ENCODE measurements around the gene PLD1.
A peak's percentile ranks its signal among the peaks of the same experiment; 100 is the strongest.

PLD1 gene

DNA sequence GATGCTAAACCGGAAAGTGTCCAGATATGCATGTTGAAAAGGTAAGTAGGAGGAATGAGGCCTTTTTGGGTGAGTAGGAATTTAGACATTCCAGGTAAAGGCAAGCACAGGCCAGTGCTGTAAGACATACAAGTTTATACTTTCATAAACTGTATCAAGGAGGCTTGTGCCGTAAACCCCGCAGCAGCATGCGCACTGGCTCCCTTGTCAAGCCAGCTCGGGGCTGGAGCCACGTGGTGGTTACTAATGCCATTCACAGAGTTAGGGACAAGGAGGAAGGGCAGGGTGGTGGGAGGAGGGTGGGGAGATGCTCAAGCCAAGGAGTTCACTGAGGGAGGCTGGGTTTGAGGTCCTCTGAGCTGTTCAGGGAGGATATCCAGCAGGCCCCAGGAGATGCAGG lies 35.8 kb downstream of the PLD1 start:
- no peak for DNase-seq (ENCODE audit: low read depth, low spot score)

- DNase-seq (ENCODE audit: low read depth, low spot score), result no peak
Observed at GRCh38 chr3:171772427-171773056, 37.7 kb downstream of the PLD1 start.

DNA sequence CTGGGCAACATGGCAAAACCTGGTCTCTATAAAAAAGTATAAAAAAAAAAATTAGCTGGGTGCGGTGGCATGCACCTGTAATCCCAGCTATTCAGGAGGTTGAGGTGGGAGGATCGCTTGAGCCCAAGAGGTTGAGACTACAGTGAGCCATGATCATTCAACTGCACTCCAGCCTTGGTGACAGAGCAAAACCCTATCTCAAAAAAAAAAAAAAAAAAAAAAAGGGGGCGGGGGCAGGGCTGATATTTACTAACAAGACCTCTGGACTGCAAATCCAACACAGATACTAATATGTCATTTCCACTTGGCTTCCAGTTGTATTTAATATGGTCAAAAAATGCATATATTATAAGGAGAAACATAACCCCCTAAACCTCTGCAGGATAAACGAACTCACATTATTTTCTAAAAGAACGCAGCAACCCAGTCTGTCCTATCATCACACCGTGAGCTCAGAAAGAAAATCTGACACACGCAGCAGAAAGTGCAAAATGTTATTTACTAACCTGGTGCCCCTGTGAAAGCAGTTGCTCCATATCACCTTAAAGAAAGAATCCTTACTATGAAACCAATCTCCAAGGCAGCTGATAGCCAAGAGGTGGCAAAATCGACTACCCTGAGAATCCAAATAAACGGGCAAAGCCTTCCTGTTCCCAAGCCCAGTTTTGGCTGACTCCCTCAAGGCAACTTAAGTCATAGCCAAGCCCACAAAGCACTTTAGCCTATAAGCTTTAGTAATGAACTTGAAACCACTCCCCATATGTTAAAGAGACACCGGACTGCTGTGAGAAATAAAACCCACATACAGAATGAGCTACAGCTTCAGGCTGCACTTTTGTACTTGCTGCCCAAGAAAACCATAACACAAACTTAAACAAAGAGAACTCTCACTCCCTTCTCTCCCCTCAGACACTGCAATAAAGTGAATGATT lies 39.3 kb downstream of the PLD1 start:
- DNase-seq (ENCODE audit: low read depth, low spot score), result peak; percentile 76

DNA sequence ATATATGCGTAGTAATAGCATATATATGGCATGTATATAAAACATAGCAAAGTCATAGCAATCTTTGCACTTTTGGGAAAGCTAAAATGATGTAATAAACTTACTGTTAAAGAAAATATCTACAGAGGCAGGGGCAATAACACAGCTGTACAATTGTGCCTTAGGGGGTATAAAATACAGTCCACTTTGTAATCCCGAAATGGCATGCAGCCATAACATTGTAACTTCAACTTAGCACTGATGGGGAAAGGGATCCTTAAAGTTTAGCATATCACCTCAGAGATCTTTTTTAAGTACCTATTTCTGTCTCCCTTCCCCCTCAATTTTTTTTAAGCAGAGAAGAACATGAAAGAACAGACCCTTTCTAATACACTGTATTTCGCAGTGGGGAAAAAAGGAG lies 40.8 kb downstream of the PLD1 start:
- no peak for DNase-seq (ENCODE audit: low read depth, low spot score)

DNA sequence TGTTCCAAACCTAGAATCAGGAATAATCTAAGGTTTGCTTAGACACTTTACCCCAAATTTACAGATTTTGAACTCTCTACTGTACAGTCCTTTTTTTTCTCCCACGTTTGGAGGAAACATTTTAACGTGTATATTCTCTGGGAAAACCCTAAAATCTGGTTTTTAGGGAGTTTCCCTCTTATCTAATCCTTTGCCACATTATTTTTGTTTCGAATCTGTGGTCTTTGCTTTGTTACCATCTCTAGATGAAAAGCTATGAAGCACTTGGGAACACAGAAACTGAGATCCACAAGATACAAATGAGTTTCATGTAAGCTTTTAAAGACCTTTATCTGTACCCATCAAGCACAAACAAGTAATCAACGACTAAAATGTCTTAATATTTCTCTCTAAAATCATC lies 41.3 kb downstream of the PLD1 start:
- DNase-seq (ENCODE audit: low read depth, low spot score), result no peak

GRCh38 chr3:171768281-171768900 lies 41.9 kb downstream of the PLD1 start:
- DNase-seq (ENCODE audit: low read depth, low spot score), result no peak

DNA sequence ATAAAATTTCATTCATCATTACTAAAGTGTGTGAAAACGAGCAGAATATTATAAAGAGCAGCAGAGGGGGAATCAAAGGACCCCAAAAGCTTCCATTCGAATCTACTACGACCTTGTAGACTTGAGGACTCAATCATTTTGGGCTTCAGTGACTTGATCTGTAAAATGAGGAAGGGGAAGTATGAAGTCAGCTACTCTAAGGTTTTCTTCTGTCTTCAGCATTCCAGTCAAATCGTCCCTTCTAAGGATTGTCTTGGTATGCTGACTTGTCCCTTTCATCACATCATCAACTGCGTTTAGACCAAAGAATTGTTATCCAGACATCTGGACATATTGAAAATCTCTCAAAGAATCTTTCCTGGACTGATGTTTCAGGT lies 44.8 kb downstream of the PLD1 start:
- no peak for DNase-seq (ENCODE audit: low read depth, low spot score)

GRCh38 chr3:171763392-171763791 lies 46.9 kb downstream of the PLD1 start:
- DNase-seq (ENCODE audit: low read depth, low spot score), result no peak

DNA sequence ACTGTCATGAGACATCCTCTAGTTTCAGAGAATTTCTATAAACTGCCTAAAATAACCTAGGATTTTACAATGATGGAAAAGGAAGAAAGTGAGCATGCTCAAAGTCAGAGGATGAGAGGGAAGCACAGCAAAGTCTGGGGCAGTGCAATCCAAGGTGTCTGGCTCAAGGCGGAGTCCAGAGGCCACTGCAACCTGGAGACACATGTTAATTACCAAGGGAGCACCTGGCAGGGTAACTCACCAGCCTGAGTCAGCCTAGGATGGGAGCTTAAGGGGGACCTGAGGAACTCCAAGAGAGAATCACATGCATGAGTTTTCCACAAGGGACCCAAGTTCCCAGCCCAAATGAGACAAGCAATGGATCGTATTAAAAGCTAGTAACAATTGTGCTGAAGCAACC lies 49.8 kb downstream of the PLD1 start:
- DNase-seq (ENCODE audit: low read depth, low spot score), result no peak

DNA sequence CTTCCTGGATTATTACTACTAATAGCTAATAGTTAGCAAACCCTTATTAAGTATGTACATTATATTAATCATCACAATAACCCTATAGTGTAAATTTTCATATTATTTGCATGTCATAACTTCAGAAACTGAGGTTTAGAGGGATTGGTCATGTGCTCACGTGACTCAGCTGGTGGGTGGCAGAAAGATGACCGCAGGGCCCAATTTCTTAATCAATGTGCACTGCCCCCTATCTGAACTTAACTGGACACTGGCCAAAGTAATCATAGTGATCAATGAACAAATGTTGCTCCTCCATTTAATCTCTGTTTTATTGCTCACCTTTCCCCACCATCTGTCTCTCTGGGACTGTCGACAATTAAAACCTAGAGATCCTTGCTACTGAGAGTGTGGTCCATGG lies 52.2 kb downstream of the PLD1 start:
- DNase-seq (ENCODE audit: low read depth, low spot score), result no peak

DNA sequence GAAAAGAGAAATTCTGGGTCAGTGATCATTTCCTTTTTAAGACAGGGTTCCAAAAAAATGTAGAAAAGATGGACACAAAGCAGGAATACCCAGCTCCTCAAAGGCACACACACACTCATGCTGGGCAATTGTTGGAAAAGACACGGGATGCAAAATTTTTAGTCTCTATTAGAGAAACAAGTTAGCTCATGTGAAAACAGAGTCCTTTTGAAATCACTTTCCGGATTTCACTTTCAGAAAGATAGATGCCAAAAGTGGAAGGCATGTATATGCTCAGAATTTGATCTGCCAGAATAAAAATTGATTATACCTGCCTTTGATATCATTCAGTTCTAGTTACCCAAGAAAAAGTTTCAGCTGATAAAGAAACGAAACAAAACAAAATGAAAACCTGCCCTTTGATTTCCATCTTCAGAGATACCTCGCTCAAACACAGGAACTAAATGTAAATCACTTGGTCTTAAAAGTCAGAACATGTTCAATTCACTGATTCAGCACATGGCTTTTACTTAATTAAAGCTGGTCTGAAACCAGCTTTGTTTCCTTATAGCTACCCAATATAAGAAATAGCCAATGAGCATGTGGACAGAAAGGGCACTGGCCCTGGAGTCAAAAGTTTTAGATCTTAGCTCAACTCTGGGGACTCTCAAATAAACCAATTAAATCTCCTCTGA lies 52.8 kb downstream of the PLD1 start:
- DNase-seq (ENCODE audit: low read depth, low spot score), result no peak

- no peak for DNase-seq (ENCODE audit: low read depth, low spot score)
Observed at GRCh38 chr3:171755656-171756055, 54.6 kb downstream of the PLD1 start.

GRCh38 chr3:171755015-171755589 lies 55.2 kb downstream of the PLD1 start:
- DNase-seq (ENCODE audit: low read depth, low spot score), result no peak

DNA sequence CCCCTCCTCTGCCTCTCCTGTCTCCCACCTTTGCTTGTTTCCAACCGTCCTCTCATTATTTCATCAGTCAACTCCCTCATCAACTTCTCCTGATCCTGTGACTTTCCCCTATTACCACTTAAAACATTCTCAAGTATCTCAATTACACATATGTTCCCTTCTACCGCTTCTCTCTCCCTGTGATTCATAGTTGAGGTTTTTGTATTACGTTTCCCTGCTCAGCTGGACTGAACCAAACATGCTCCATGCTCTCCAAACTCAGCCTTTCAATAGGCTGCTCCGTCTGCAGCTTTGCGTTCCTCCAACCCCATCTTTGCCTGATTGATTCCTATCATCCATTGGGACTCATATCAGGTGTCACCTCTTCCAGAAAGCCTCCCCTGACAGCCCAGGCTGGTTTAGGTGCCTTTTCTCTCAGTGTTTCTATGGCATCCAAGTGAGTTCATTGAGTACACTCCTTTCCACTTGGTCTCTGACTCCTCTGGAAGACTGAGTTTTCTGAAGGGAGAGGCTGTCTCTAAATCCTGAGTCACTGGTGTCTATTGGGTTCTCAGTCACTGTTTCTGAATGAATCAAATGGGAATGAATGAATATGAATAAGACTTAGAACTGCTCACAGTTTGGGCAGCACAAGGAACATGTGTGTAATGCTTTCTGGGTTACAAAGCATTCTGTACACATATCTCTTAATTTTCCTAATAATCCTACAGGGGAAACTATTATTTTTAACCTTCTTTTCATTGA lies 56.4 kb downstream of the PLD1 start:
- DNase-seq (ENCODE audit: low read depth, low spot score), result no peak

- no peak for DNase-seq (ENCODE audit: low read depth, low spot score)
Observed at GRCh38 chr3:171753025-171753472, 57.2 kb downstream of the PLD1 start.

- DNase-seq (ENCODE audit: low read depth, low spot score), result no peak
Observed at GRCh38 chr3:171752329-171752728, 58.0 kb downstream of the PLD1 start.

GRCh38 chr3:171749124-171749523 lies 61.2 kb downstream of the PLD1 start:
- DNase-seq (ENCODE audit: low read depth, low spot score), result no peak

- DNase-seq (ENCODE audit: low read depth, low spot score), result no peak
Observed at GRCh38 chr3:171748064-171748924, 62.0 kb downstream of the PLD1 start.

- DNase-seq (ENCODE audit: low read depth, low spot score), result no peak
Observed at GRCh38 chr3:171747223-171747920, 62.9 kb downstream of the PLD1 start.

All from brain pericyte (primary cell).